H1 (cell line): Measurements from ENCODE around the gene C18orf63. TPM values are rescaled to one million over a fixed set of nuclear protein-coding genes. Genes with fewer than 3 reads are reported as not detected.

Source experiments
- CTCF ChIA-PET: fragments of 300-600 bp; sonication (Branson Sonifier 250); formaldehyde crosslinking; loops from one replicate; lab custom pipeline; 2021; ENCODE audit not compliant: partially characterized antibody; lab: Charles Lee
- POLR2A ChIA-PET: fragments of 300-600 bp; sonication (Branson Sonifier 250); formaldehyde crosslinking; loops from one replicate; lab custom pipeline; 2021; ENCODE audit warnings: inconsistent platforms; ENCODE audit not compliant: partially characterized antibody; lab: Charles Lee
- DNase-seq, 2 experiments: peaks; one replicate each; pipeline versions ENCODE4 v3.0.0 to v3.0.0-alpha.2; 2010 to 2022; ENCODE audit warnings: low spot score in 2 of 2, low read depth in 1 of 2, mixed read lengths in 1 of 2
- FAIRE-seq: peaks from 2 replicates; lab custom pipeline; 2011; peaks lifted over from hg19 to GRCh38; lab: Jason Lieb, UNC
- H2AFZ ChIP-seq: 2 replicates; pipeline ENCODE4 v1.8.1; 2012; ENCODE audit warnings: low read length, inconsistent platforms
- H2AK5ac ChIP-seq: 2 replicates; pipeline ENCODE4 v1.6.1; 2013; ENCODE audit warnings: low read depth, low read length
- H2BK120ac ChIP-seq: replicated peaks from 2 replicates; pipeline ENCODE3; 2013; ENCODE audit warnings: low read depth, low read length, inconsistent platforms
- H2BK12ac ChIP-seq: 2 replicates; pipeline ENCODE4 v1.6.1; 2013; ENCODE audit warnings: low read depth, low read length
- H2BK15ac ChIP-seq: 2 replicates; pipeline ENCODE4 v1.6.1; 2013; ENCODE audit warnings: low read length
- H2BK20ac ChIP-seq: 2 replicates; pipeline ENCODE4 v1.6.1; 2013; ENCODE audit warnings: low read length
- H2BK5ac ChIP-seq: 2 replicates; pipeline ENCODE4 v1.6.1; 2013; ENCODE audit warnings: low read depth, low read length
- H3K14ac ChIP-seq: 2 replicates; pipeline ENCODE4 v1.6.1; 2013; ENCODE audit warnings: inconsistent platforms; ENCODE audit not compliant: insufficient read length
- H3K18ac ChIP-seq: 2 replicates; pipeline ENCODE4 v1.6.1; 2013; ENCODE audit warnings: low read length; ENCODE audit errors: extremely low read depth
- H3K23ac ChIP-seq: 2 replicates; pipeline ENCODE4 v1.6.1; 2013; ENCODE audit warnings: inconsistent platforms; ENCODE audit not compliant: insufficient read length
- H3K23me2 ChIP-seq: 2 replicates; pipeline ENCODE4 v1.6.1; 2013; ENCODE audit warnings: low read depth, low read length
- H3K27ac ChIP-seq: 2 replicates; pipeline ENCODE4 v1.6.1; 2011; ENCODE audit warnings: low read depth, low read length, inconsistent platforms
- H3K27me3 ChIP-seq, 4 experiments: replicated peaks in 1 of 4; 1 replicate in 1 of 4; 2 replicates in 3 of 4; pipeline versions ENCODE4 v1.6.1 to v1.8.1; 2011 to 2013; ENCODE audit warnings: low read length in 3 of 4, mild to moderate bottlenecking in 3 of 4, inconsistent platforms in 2 of 4, mixed read lengths in 2 of 4, moderate library complexity in 1 of 4; ENCODE audit not compliant: control insufficient read depth in 3 of 4, insufficient read depth in 3 of 4; ENCODE audit errors: extremely low read depth in 1 of 4
- H3K36me3 ChIP-seq, 4 experiments: 2 replicates each; pipeline versions ENCODE4 v1.6.1 to v1.8.1; 2011 to 2013; ENCODE audit warnings: mild to moderate bottlenecking in 4 of 4, low read length in 3 of 4, moderate library complexity in 2 of 4, control low read depth in 1 of 4, inconsistent platforms in 1 of 4; ENCODE audit not compliant: insufficient read depth in 4 of 4, control insufficient read depth in 2 of 4
- H3K4ac ChIP-seq: replicated peaks from 2 replicates; pipeline ENCODE3; 2013; ENCODE audit warnings: low read length, low read depth, mixed read lengths, inconsistent platforms; ENCODE audit not compliant: insufficient read length
- H3K4me1 ChIP-seq, 4 experiments: replicated peaks in 1 of 4; 1 replicate in 1 of 4; 2 replicates in 3 of 4; pipeline versions ENCODE4 v1.6.1 to v1.8.1; 2011 to 2013; ENCODE audit warnings: low read length in 3 of 4, inconsistent platforms in 2 of 4, mixed read lengths in 1 of 4; ENCODE audit not compliant: insufficient read depth in 4 of 4, control insufficient read depth in 3 of 4
- H3K4me2 ChIP-seq, 2 experiments: 2 replicates each; pipeline versions ENCODE4 v1.6.1 to v1.8.1; 2011 to 2013; ENCODE audit warnings: low read depth in 2 of 2, low read length in 2 of 2, control low read depth in 1 of 2, inconsistent platforms in 1 of 2, mild to moderate bottlenecking in 1 of 2; ENCODE audit not compliant: insufficient read depth in 1 of 2
- H3K4me3 ChIP-seq, 4 experiments: fragments of 200-600, 300-600 bp in 1 of 4; sonication (generic), shearing (Covaris generic), sonication (Bioruptor Twin) in 1 of 4; 2 replicates each; pipeline versions ENCODE4 v1.5.1 to v1.8.1; 2011 to 2016; ENCODE audit warnings: low read length in 4 of 4, low read depth in 3 of 4, control low read depth in 2 of 4, inconsistent platforms in 2 of 4, mild to moderate bottlenecking in 2 of 4, mixed read lengths in 1 of 4, moderate library complexity in 1 of 4; ENCODE audit not compliant: insufficient read depth in 2 of 4; ENCODE audit errors: extremely low read depth in 1 of 4
- H3K56ac ChIP-seq: replicated peaks from 2 replicates; pipeline ENCODE3; 2013; ENCODE audit warnings: low read depth, mild to moderate bottlenecking, mixed read lengths, low read length, inconsistent platforms; ENCODE audit not compliant: insufficient read length
- H3K79me1 ChIP-seq: 2 replicates; pipeline ENCODE4 v1.6.1; 2013; ENCODE audit warnings: low read depth, low read length, control low read depth
- H3K79me2 ChIP-seq, 2 experiments: 2 replicates each; pipeline versions ENCODE4 v1.6.1 to v1.8.1; 2012 to 2013; ENCODE audit warnings: low read length in 2 of 2, mild to moderate bottlenecking in 2 of 2, inconsistent platforms in 1 of 2; ENCODE audit not compliant: insufficient read depth in 2 of 2, control insufficient read depth in 1 of 2
- H3K9ac ChIP-seq, 4 experiments: replicated peaks in 1 of 4; 1 replicate in 1 of 4; 2 replicates in 3 of 4; pipeline versions ENCODE4 v1.6.1 to v1.8.1; 2011 to 2013; ENCODE audit warnings: low read depth in 3 of 4, low read length in 3 of 4, control low read depth in 2 of 4, mild to moderate bottlenecking in 2 of 4, moderate library complexity in 2 of 4, inconsistent platforms in 1 of 4; ENCODE audit errors: extremely low read depth in 1 of 4
- H3K9me3 ChIP-seq, 2 experiments: 2 replicates each; pipeline versions ENCODE4 v1.6.1 to v1.8.1; 2012 to 2013; ENCODE audit warnings: mild to moderate bottlenecking in 2 of 2, moderate library complexity in 2 of 2, control low read depth in 1 of 2, inconsistent platforms in 1 of 2, low read depth in 1 of 2, low read length in 1 of 2, mixed read lengths in 1 of 2; ENCODE audit not compliant: insufficient read depth in 2 of 2
- H4K20me1 ChIP-seq, 2 experiments: replicated peaks in 1 of 2; 2 replicates each; pipeline versions ENCODE3 to v1.8.1; 2011 to 2013; ENCODE audit warnings: inconsistent platforms in 2 of 2, low read length in 2 of 2, mild to moderate bottlenecking in 1 of 2; ENCODE audit not compliant: insufficient read depth in 2 of 2, control insufficient read depth in 1 of 2
- H4K5ac ChIP-seq: 2 replicates; pipeline ENCODE4 v1.6.1; 2013; ENCODE audit warnings: low read length, low read depth, mixed read lengths, inconsistent platforms; ENCODE audit not compliant: insufficient read length
- H4K8ac ChIP-seq: 2 replicates; pipeline ENCODE4 v1.8.0; 2013; ENCODE audit warnings: mild to moderate bottlenecking, moderate library complexity, low read length, inconsistent platforms; ENCODE audit not compliant: insufficient read depth; ENCODE audit errors: extremely low read depth
- H4K91ac ChIP-seq: replicated peaks from 2 replicates; pipeline ENCODE3; 2013; ENCODE audit warnings: low read length, mixed read lengths, inconsistent platforms; ENCODE audit not compliant: insufficient read length
- ASH2L ChIP-seq: fragments of 200-600, 300-600 bp; sonication (generic); IDR thresholded peaks from one replicate; pipeline ENCODE4 v1.7.1; 2017; ENCODE audit warnings: low read length
- KDM5A ChIP-seq: fragments of 200-600 bp; IDR thresholded peaks from 2 replicates; pipeline ENCODE4 v1.7.1; 2012; ENCODE audit warnings: mild to moderate bottlenecking, low read length, inconsistent platforms, mixed read lengths
- POU5F1 ChIP-seq: IDR thresholded peaks from 2 replicates; pipeline ENCODE4 v1.6.1; 2011; ENCODE audit warnings: low read depth, mild to moderate bottlenecking, low read length, moderate library complexity
- WGBS, 2 experiments: shearing (Covaris generic) in 1 of 2; methylation state at CpG; one replicate each; pipeline versions ENCODE4 v1.1.6 to v1.1.7; 2013 to 2015; ENCODE audit warnings: low lambda C conversion rate in 2 of 2, mixed read lengths in 2 of 2, inconsistent platforms in 1 of 2, low coverage in 1 of 2, missing lambda C conversion rate in 1 of 2; ENCODE audit not compliant: insufficient replicate concordance in 2 of 2, insufficient coverage in 1 of 2, insufficient read length in 1 of 2; ENCODE audit errors: extremely low coverage in 1 of 2, missing lambda C conversion rate in 1 of 2; 5-methylcytosine and 5-hydroxymethylcytosine counted together
- polyA plus RNA-seq, 7 experiments: library from polyadenylated mRNA; depleted of rRNA in 3 of 7; stranded (reverse) in 5 of 7; unstranded in 2 of 7; fragments of >200 nt in 5 of 7; fragments of 200-250 nt in 2 of 7; gene quantifications; 1 replicate in 5 of 7; 2 replicates in 1 of 7; 4 replicates in 1 of 7; pipeline versions ENCODE4 v1.2.1 to v1.2.3, GENCODE V29; 2011 to 2013; ENCODE audit warnings: missing spikeins in 2 of 7, mixed read lengths in 2 of 7
- total RNA-seq: library from RNA; stranded (reverse); fragmentation: NEBNext Ultra II Directional; extraction: Animal tissue kit (Norgen Biotek cat#: 25700); gene quantifications from 2 replicates; pipeline ENCODE4 v1.2.1, GENCODE V29; 2021

C18orf63 gene
- total and polyA plus RNA-seq, 2 of the 8 experiments (the other 6 are each of a cell fraction or from before 2014, with no cell fraction given), result not detected

DNA sequence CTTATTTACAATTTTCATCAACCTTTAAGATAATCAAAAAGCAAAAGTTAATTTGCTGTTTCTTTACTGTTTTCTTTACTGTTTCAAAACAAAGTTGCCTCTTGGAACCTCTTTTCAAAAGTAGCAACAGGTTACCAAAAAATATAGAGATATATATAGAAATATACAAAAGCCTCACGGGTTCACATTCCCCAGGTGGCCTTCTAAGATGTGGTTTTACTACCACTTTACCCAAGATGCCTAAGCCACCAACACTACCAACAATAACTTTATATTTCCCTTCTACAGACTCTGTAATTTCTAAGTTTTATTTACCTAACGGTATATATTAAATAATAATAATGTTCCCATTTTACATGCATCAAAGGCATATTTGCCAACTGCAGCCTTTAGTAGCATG lies 28.8 kb upstream of the C18orf63 start:
- CTCF ChIA-PET, result interaction anchor here (0.9 to 1.1 kb wide), 3 partner anchors 11 to 55 kb away, joined by 3 read pairs; no protein-coding TSS in a partner anchor
- no peak overlapping the region for H3K9ac ChIP-seq
- TF ChIP-seq ASH2L (no peak), KDM5A (no peak), POU5F1 (no peak)
- TF ChIP-seq, all 59 proteins: peak for 0
- no peak overlapping the region for H2AFZ ChIP-seq
- no peak overlapping the region for H2BK15ac ChIP-seq
- no peak overlapping the region for H3K18ac ChIP-seq
- no peak overlapping the region for H4K8ac ChIP-seq
- no peak overlapping the region for H2BK5ac ChIP-seq
- no peaks in the 10 kb centered on the region for H3K27me3 ChIP-seq
- no peak overlapping the region for H4K5ac ChIP-seq
- H4K20me1 ChIP-seq, result no peaks in the 10 kb centered on the region
- FAIRE-seq, result no peak
- no peak overlapping the region for H2BK120ac ChIP-seq
- H3K23me2 ChIP-seq, result peaks cover 9% of the 10 kb centered on the region; the same call in 1 of the 2 replicates
- WGBS, 2 experiments, result 97% methylated on average over 2 of the region's 2 CpGs; no CpG with 5 or more reads in 1 of the 2 experiments
- no peak overlapping the region for H3K56ac ChIP-seq
- H4K91ac ChIP-seq, result no peak overlapping the region
- H3K79me2 ChIP-seq, result peaks cover 12 to 80% of the 10 kb centered on the region in 2 experiments
- no peak overlapping the region for H2AK5ac ChIP-seq
- DNase-seq, result no peak
- peaks cover 18 to 43% (median 29%) of the 10 kb centered on the region in 4 experiments; a peak in 6 of 7 replicates for H3K4me1 ChIP-seq
- POLR2A ChIA-PET, result interaction anchor here (1.3 kb wide), 1 partner anchor 94 kb away, joined by 3 read pairs; no protein-coding TSS in a partner anchor
- no peak overlapping the region for H2BK12ac ChIP-seq
- no peaks in the 10 kb centered on the region for H3K36me3 ChIP-seq
- H3K23ac ChIP-seq, result no peak overlapping the region
- peaks cover 11% of the 10 kb centered on the region for H3K79me1 ChIP-seq
- H3K4me3 ChIP-seq, result no peak overlapping the region
- no peaks in the 10 kb centered on the region for H3K9me3 ChIP-seq
- no peak overlapping the region for H2BK20ac ChIP-seq
- no peak overlapping the region for H3K14ac ChIP-seq
- H3K4me2 ChIP-seq, result no peak overlapping the region
- no peak overlapping the region for H3K27ac ChIP-seq
- no peak overlapping the region for H3K4ac ChIP-seq
